Neural crest cell (in vitro differentiated cells): ENCODE results near the gene CASKIN1. TPM values are rescaled to one million over a fixed set of nuclear protein-coding genes. Genes with fewer than 3 reads are reported as not detected.

Experiments used
- DNase-seq: peaks from one replicate; pipeline ENCODE4 v3.0.0; 2021; ENCODE audit warnings: low read depth, mixed read lengths, low spot score
- H3K27ac Mint-ChIP-seq: one replicate; pipeline ENCODE4 v1.8.0; 2021; ENCODE audit warnings: mild to moderate bottlenecking, mixed read lengths; ENCODE audit not compliant: unreplicated experiment
- H3K27me3 Mint-ChIP-seq: 2 replicates; pipeline ENCODE4 v1.8.0; 2021; ENCODE audit warnings: low read depth, mild to moderate bottlenecking, mixed read lengths
- H3K36me3 Mint-ChIP-seq: 2 replicates; pipeline ENCODE4 v1.8.0; 2021; ENCODE audit warnings: low read depth, mild to moderate bottlenecking, mixed read lengths
- H3K4me1 Mint-ChIP-seq: 2 replicates; pipeline ENCODE4 v1.8.0; 2021; ENCODE audit warnings: mixed read lengths
- H3K4me3 Mint-ChIP-seq: one replicate; pipeline ENCODE4 v1.8.0; 2021; ENCODE audit warnings: mild to moderate bottlenecking, mixed read lengths
- H3K9me3 Mint-ChIP-seq: 2 replicates; pipeline ENCODE4 v1.8.0; 2021; ENCODE audit warnings: mixed read lengths
- CTCF ChIP-seq: fragments of 200-600 bp; sonication (generic); conservative IDR thresholded peaks from 2 replicates; pipeline ENCODE4 v1.5.0; 2021; ENCODE audit warnings: antibody characterized with exemption, mild to moderate bottlenecking
- total RNA-seq: library from RNA; stranded (reverse); gene quantifications from 2 replicates; pipeline ENCODE4 v1.2.1, GENCODE V29; 2021

CASKIN1 gene
- total RNA-seq, 1 donor from 2014 or later: 20.2 TPM

- H3K4me3 Mint-ChIP-seq: peak overlapping the region; percentile 73
- no peaks in the 10 kb centered on the region for H3K36me3 Mint-ChIP-seq
- no peaks in the 10 kb centered on the region for H3K9me3 Mint-ChIP-seq
- peaks cover 14% of the 10 kb centered on the region for H3K4me1 Mint-ChIP-seq
- H3K27me3 Mint-ChIP-seq: peaks cover 19% of the 10 kb centered on the region
- H3K27ac Mint-ChIP-seq: no peak overlapping the region
- DNase-seq: no peak
- no peak for TF ChIP-seq CTCF
Observed at GRCh38 chr16:2194166-2194834, 2.1 kb downstream of the CASKIN1 start.

- Mint-ChIP-seq H3K27me3 (peaks cover 4% of the 10 kb centered on the region), H3K27ac (no peak overlapping the region), H3K36me3 (no peaks in the 10 kb centered on the region), H3K9me3 (no peaks in the 10 kb centered on the region), H3K4me1 (peaks cover 14% of the 10 kb centered on the region), H3K4me3 (peak overlapping the region; percentile 65)
- TF ChIP-seq CTCF: no peak
- no peak for DNase-seq
Observed at GRCh38 chr16:2191446-2191706, 5.0 kb downstream of the CASKIN1 start.

GRCh38 chr16:2190659-2191445 is 5.6 kb downstream of the CASKIN1 start:
- TF ChIP-seq CTCF: no peak
- Mint-ChIP-seq H3K9me3 (no peaks in the 10 kb centered on the region), H3K4me1 (peaks cover 14% of the 10 kb centered on the region), H3K4me3 (peak overlapping the region; percentile 15), H3K27me3 (peaks cover 4% of the 10 kb centered on the region), H3K36me3 (no peaks in the 10 kb centered on the region), H3K27ac (no peak overlapping the region)
- no peak for DNase-seq

GRCh38 chr16:2190002-2190658 is 6.3 kb downstream of the CASKIN1 start:
- Mint-ChIP-seq H3K4me3 (peak overlapping the region; percentile 15), H3K4me1 (peaks cover 14% of the 10 kb centered on the region), H3K27me3 (peaks cover 4% of the 10 kb centered on the region), H3K27ac (no peak overlapping the region), H3K9me3 (no peaks in the 10 kb centered on the region), H3K36me3 (no peaks in the 10 kb centered on the region)
- no peak for TF ChIP-seq CTCF
- DNase-seq: no peak

- Mint-ChIP-seq H3K4me3 (no peak overlapping the region), H3K9me3 (no peaks in the 10 kb centered on the region), H3K27ac (no peak overlapping the region), H3K36me3 (no peaks in the 10 kb centered on the region), H3K4me1 (peaks cover 8% of the 10 kb centered on the region), H3K27me3 (no peaks in the 10 kb centered on the region)
- DNase-seq: no peak
- no peak for TF ChIP-seq CTCF
Observed at GRCh38 chr16:2189252-2189893, 7.0 kb downstream of the CASKIN1 start.
